ENCODE results near the gene MED22. TPM values are rescaled to one million over a fixed set of nuclear protein-coding genes. Genes with fewer than 3 reads are reported as not detected.

MED22 gene
- total and polyA plus RNA-seq, 2 experiments from 2014 or later: 74.9 to 125 TPM

GRCh38 chr9:133346021-133346785 is 1.7 kb downstream of the MED22 start:
- peak overlapping the region; percentile 100 for H3K4me3 ChIP-seq
- no peaks in the 10 kb centered on the region for H3K9me3 ChIP-seq (ENCODE audit: low read depth)
- H3K4me1 ChIP-seq (ENCODE audit: low read depth): peaks cover 3% of the 10 kb centered on the region
- H3K27ac ChIP-seq: peak overlapping the region; percentile 99
- TF ChIP-seq CTCF (IDR thresholded peaks at IDR 0.05; ENCODE audit: low read depth, low read length): no peak
- H3K27me3 ChIP-seq: no peaks in the 10 kb centered on the region
- DNase-seq (ENCODE audit: low read depth in 1 of 2, low spot score in 1 of 2): no peak
- peaks cover 36% of the 10 kb centered on the region for H3K36me3 ChIP-seq

GRCh38 chr9:133345596-133345995 is 2.3 kb downstream of the MED22 start:
- no peaks in the 10 kb centered on the region for H3K9me3 ChIP-seq (ENCODE audit: low read depth)
- no peak for DNase-seq (ENCODE audit: low read depth in 1 of 2, low spot score in 1 of 2)
- H3K4me3 ChIP-seq: no peak overlapping the region
- H3K36me3 ChIP-seq: peaks cover 32% of the 10 kb centered on the region
- H3K27ac ChIP-seq: no peak overlapping the region
- peaks cover 3% of the 10 kb centered on the region for H3K4me1 ChIP-seq (ENCODE audit: low read depth)
- no peak for TF ChIP-seq CTCF (IDR thresholded peaks at IDR 0.05; ENCODE audit: low read depth, low read length)
- no peaks in the 10 kb centered on the region for H3K27me3 ChIP-seq

- peaks cover 29% of the 10 kb centered on the region for H3K36me3 ChIP-seq
Measured at GRCh38 chr9:133344979-133345378, 3.0 kb downstream of the MED22 start.

GRCh38 chr9:133344071-133344470 is 3.9 kb downstream of the MED22 start:
- Histone ChIP-seq H3K27me3 (no peaks in the 10 kb centered on the region), H3K36me3 (peaks cover 19% of the 10 kb centered on the region), H3K9me3 (ENCODE audit: low read depth) (no peaks in the 10 kb centered on the region), H3K27ac (no peak overlapping the region), H3K4me1 (ENCODE audit: low read depth) (peaks cover 3% of the 10 kb centered on the region), H3K4me3 (no peak overlapping the region)
- no peak for DNase-seq (ENCODE audit: low read depth in 1 of 2, low spot score in 1 of 2)
- no peak for TF ChIP-seq CTCF (IDR thresholded peaks at IDR 0.05; ENCODE audit: low read depth, low read length)

More at GRCh38 chr9:133344979-133345378, 3.0 kb downstream of the MED22 start:
- no peaks in the 10 kb centered on the region for H3K27me3 ChIP-seq
- no peak overlapping the region for H3K4me3 ChIP-seq
- peaks cover 3% of the 10 kb centered on the region for H3K4me1 ChIP-seq (ENCODE audit: low read depth)
- TF ChIP-seq CTCF (IDR thresholded peaks at IDR 0.05; ENCODE audit: low read depth, low read length): no peak
- no peak overlapping the region for H3K27ac ChIP-seq
- no peak for DNase-seq (ENCODE audit: low read depth in 1 of 2, low spot score in 1 of 2)
- no peaks in the 10 kb centered on the region for H3K9me3 ChIP-seq (ENCODE audit: low read depth)

GRCh38 chr9:133342570-133342969 is 5.4 kb downstream of the MED22 start:
- H3K9me3 ChIP-seq (ENCODE audit: low read depth): no peaks in the 10 kb centered on the region
- no peak overlapping the region for H3K4me3 ChIP-seq
- peaks cover 19% of the 10 kb centered on the region for H3K36me3 ChIP-seq
- TF ChIP-seq CTCF (IDR thresholded peaks at IDR 0.05; ENCODE audit: low read depth, low read length): no peak
- H3K27me3 ChIP-seq: no peaks in the 10 kb centered on the region
- H3K27ac ChIP-seq: no peak overlapping the region
- peaks cover 3% of the 10 kb centered on the region for H3K4me1 ChIP-seq (ENCODE audit: low read depth)
- DNase-seq (ENCODE audit: low read depth in 1 of 2, low spot score in 1 of 2): no peak

Data from cardiac muscle cell (in vitro differentiated cells and primary cell).